ENCODE data around the gene APOF.
"Not testable (repeated sequence)": the region's sequence is repeated elsewhere in the genome, so short reads cannot be mapped to it uniquely, and the experiment has no call there.

Gene APOF

DNA sequence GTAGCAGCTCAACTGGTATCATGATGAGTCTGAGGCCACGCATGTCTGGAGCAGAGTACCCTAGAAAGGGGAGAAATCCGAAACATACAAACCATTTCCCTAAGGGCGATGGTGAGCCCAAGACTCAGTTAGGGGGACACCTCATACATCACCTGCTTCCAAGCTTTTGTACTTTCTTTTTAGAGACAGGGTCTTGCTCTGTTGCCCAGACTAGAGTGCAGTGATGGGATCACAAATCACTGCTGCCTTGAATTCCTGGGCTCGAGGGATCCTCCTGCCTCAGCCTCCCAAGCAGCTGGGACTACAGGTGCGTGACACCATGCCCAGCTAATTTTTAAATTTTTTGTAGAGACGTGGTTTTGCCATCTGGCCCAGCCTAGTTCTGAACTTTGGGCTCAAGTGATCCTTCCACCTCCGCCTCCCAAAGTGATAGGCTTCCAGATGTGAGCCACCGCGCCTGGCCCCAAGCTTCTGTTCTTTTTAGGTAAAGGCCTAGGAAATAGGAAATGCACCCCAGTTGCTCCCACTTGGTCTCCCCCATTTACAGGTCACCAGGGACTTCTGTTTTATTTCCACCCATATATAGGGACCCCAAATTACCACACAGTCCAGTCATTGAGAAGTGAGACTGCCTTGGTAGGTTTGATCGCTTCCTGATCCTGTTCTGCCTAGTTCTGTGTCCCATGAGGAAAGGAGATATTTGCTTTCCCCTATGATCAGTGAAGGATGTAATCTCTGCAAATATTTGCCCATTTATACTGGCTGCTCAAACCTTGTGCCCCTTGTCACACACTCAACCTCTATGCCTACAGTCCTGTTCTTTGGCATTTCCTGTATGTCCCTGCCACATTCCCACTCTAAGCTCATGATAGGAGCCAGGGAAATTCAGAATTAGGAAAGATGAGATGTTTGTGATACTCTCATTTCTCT lies at the start of gene APOF:
TSS of gene APOF (minus strand) at position 728 of the 930 bp plus-strand sequence. CDS start at position 616, 112 bp downstream.
- no peak for DNase-seq (ENCODE audit: low read depth)

GRCh38 chr12:56411781-56412639 lies 49.4 kb upstream of the APOF start:
- DNase-seq (ENCODE audit: low read depth): no peak

GRCh38 chr12:56410768-56411167 lies 48.1 kb upstream of the APOF start:
- no peak for DNase-seq (ENCODE audit: low read depth)

DNA sequence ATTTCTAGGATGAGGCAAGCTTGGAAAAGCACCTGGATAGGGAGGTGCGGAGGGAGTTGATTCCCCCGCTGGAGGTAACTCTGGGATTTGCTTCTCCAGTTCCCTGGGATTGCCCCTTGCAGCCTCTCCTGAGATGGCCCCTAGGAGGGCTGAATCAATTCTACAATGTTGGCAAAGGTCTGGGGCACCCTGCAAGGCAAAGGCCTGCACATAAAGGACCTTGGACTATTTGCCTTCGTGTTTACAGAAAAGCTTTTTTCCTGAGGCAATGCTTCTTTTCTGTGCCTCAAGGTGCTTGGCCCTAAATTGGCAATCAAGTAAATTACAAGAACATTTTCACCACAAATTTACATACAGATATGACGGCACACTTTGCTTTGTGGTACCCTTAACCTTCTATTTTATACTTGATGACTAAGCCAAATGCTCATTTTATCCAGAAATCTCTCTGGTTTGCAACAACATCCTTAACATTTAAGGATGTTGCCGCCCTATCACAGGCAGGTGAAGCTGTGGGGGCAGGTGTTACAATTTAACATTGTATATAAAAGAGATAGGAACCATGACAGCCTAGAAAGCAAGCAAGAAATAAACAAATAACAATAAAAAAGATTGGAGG lies 46.3 kb upstream of the APOF start:
- no peak for DNase-seq (ENCODE audit: low read depth)

- DNase-seq (ENCODE audit: low read depth): not testable (repeated sequence)
These were observed 41.6 kb upstream of the APOF start for GRCh38 chr12:56404227-56404626.

DNA sequence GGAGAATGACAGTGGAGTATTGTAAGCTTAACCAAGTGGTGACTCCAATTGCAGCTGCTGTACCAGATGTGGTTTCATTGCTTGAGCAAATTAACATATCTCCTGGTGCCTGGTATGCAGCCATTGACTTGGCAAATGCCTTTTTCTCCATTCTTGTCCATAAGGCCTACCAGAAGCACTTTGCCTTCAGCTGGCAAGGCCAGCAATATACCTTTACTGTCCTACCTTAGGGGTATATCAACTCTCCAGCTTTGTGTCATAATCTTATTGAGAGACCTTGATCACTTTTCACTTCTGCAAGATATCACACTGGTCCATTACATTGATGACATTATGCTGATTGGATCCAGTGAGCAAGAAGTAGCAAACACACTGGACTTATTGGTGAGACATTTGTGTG lies 39.0 kb upstream of the APOF start:
- not testable (repeated sequence) for DNase-seq (ENCODE audit: low read depth)

DNA sequence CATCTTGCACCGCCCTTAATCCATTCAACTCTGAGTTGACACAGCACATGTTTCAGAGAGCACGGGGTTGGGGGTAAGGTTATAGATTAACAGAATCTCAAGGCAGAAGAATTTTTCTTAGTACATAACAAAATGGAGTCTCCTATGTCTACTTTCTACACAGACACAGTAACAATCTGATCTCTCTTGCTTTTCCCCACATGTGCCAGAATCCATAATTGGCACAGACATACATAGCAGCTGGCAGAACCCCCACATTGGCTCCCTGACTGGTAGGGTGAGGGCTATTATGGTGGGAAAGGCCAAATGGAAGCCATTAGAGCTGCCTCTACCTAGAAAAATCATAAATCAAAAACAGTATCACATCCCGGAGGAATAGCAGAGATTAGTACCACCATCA lies 38.5 kb upstream of the APOF start:
- not testable (repeated sequence) for DNase-seq (ENCODE audit: low read depth)

GRCh38 chr12:56399466-56399865 lies 36.8 kb upstream of the APOF start:
- not testable (repeated sequence) for DNase-seq (ENCODE audit: low read depth)

DNA sequence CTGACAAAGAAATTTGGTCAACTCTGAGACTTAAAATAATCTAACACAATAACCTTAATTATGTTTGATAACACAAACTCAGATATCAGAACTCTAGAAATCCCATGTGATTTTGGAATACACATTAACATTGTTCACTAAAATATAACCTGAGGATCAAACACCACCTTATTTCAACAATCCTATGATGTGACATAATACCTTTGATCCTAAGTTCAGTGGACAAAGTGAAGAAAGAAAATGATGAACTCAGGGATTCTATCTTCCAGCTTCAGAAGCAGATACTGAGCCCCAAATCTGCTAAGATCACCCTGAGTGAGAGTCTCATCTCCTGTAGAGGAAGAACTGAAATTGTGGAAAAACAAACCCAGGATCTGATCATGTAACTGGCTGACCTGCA lies 35.7 kb upstream of the APOF start:
- no peak for DNase-seq (ENCODE audit: low read depth)

GRCh38 chr12:56392331-56392730 lies 29.7 kb upstream of the APOF start:
- DNase-seq (ENCODE audit: low read depth): no peak

DNA sequence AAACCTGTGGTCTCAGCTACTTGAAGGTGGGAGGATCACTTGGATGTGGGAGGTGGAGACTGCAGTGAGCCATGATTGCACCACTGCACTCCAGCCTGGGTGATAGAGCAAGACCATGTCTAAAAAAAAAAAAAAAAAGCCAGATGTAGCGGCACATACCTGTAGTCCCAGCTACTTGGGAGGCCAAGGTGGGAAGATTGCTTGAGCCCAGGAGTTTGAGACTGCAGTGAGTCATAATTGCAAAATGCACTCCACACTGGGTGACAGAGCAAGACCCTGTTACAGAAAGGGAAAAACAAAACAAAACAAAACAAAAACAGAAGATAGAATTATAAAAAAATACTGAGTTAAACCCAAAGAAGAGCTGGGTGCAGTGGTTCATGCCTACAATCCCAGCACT lies 29.1 kb upstream of the APOF start:
- no peak for DNase-seq (ENCODE audit: low read depth)

- DNase-seq (ENCODE audit: low read depth): no peak
These were observed 26.8 kb upstream of the APOF start for GRCh38 chr12:56389412-56389811.

DNA sequence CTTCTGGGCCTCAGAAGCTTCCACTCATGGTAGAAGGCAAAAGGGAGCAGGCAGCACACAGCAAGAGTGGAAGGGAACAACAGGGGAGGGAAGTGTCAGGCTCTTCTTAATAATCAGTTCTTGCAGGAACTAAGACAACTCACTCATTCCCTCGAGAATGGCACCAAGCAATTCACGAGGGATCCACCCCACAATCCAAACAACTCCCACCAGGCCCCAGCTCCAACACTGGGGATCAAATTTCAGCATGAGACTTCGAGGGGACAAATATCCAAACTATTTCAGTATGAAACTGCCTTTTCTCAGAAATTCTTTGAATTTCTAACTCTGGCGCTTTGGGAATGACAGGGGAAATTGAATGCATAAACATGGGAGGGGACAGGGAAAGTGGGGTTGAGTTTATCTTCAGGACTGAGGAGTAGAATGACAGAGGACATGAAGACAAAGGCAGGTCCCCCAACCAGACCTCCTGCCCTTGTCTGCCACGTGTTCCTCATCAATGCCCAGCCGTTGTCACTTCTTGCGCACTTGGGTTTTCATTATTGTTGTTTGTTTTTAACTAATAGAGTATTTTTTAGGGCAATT lies 24.6 kb upstream of the APOF start:
- DNase-seq (ENCODE audit: low read depth): peak; percentile 49

DNA sequence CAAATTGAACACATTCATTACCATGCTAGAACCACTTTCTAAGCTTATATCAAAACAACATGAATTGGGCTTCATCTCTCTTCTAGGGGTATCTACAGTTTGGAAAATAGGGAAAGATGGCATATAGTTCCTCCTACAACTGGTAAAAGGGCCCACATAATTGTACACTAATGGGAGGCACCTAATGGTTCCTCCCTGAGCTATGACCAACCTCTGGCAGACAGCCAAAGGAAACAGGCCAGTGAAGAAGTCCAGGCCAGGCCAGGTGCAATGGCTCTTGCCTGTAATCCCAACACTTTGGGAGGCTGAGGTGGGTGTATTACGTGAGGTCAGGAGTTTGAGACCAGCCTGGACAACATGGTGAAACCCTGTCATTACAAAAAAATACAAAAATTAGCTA lies 23.2 kb upstream of the APOF start:
- peak; percentile 7 for DNase-seq (ENCODE audit: low read depth)

- DNase-seq (ENCODE audit: low read depth): no peak
These were observed 20.0 kb upstream of the APOF start for GRCh38 chr12:56382611-56383010.

GRCh38 chr12:56377989-56378316 lies 15.3 kb upstream of the APOF start:
- no peak for DNase-seq (ENCODE audit: low read depth)

DNA sequence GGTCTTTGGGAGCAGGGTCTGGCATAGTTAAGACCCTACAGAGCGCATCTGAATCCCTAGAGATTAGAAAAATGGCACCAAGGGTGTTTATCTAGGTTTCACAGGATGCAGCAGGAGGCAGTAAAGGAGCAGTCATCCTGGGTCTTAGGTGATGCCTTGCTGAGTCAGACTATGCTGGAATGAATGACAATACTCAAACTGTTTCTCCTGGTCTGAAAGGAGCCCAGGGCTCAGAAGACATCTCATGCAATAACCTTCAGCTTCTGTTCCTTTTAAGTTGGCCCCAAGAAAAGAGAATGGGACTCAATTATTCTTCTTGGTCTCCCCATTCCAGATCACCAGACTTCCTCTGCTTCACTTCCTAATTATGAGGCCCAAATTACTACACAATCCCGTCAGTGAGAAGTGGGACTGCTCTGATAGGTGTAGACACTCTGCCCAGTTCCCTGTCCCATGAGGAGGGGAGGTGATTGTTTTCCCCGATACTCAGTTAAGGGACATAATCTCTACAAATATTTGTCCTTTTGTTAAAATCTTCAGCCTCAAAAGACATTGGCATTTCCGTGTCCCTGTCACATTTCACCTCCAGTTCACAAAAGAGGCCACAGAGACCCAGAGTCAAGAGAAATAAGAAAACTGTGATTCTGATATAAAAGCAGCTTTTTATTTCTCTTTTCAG lies 14.8 kb upstream of the APOF start:
- peak; percentile 66 for DNase-seq (ENCODE audit: low read depth)

DNA sequence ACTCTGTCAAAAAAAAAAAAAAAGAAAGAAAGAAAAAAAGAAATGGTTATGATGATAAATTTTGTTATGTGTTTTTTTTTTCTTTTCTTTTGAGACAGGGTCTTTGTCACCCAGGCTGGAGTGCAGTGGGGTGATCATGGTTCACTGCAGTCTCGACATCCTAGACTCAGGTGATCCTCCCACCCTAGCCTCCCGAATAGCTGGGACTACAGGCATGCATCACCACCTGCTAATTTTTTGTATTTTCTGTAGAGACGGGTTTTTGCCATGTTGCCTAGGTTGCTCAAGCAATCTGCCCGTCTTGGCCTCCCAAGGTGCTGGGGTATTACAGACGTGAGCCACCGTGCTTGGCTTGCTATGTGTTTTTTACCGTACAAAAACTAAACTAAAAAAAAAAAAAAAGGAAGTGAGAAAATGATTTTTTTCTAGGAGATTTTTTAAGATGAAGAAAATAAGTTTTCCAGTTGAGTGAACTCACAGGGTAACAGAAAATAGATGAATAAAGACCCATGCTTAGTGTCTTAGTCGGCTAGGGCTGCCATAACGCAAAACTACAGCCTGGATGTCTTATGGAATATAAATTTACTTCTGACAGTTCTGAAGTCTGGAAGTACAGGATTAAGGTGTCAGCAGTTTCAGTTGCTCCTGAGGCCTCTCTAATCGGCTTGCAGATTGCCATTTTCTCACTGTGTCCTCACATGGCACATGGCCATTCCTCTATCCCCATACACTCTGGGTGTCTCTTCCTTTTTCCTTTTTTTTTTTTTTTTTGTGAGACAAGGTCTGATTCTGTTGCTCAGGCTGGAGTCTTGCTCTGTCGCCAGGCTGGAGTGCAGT lies 13.2 kb upstream of the APOF start:
- no peak for DNase-seq (ENCODE audit: low read depth)

GRCh38 chr12:56374726-56375597 lies 12.3 kb upstream of the APOF start:
- DNase-seq (ENCODE audit: low read depth): no peak

- no peak for DNase-seq (ENCODE audit: low read depth)
These were observed 10.9 kb upstream of the APOF start for GRCh38 chr12:56373515-56373914.
